Measurements from ENCODE around the gene PRKAR2B. TPM values are rescaled to one million over a fixed set of nuclear protein-coding genes. Genes with fewer than 3 reads are reported as not detected.
A peak's percentile ranks its signal among the peaks of the same experiment; 100 is the strongest.

Gene PRKAR2B
- polyA plus RNA-seq, 3 donors: 2.5 to 5.6 (median 3.5) TPM

DNA sequence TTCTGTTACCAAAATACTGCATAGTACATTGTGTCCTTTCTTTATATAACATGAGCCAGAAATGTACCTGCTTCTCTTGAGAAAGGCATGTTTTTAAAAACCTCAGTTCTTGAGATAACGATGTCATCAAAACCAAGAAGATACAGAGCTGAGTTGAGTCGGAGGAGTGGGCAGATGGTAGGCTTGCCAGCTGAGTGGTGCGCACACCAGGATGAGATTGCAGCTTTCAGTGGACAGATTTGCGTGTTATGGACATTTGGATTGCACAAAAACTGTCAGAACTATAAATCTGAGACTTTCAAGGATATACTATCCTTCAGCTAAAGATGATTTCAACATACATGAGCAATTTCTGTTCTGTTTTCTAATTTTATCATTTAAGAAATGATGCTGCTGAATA lies 25.0 kb downstream of the PRKAR2B start:
- no peaks in the 10 kb centered on the region for H3K27me3 ChIP-seq (ENCODE audit: control insufficient read depth in 2 of 2, insufficient read depth in 2 of 2, low read length in 2 of 2)
- peaks cover 21% of the 10 kb centered on the region for H3K4me1 Mint-ChIP-seq
- H3K27ac ChIP-seq (ENCODE audit: low read depth in 1 of 2, low read length in 2 of 2): peak overlapping the region; percentile 42 to 63
- H3K4me3 ChIP-seq (replicated peaks in 1 of 3; ENCODE audit: low read depth in 2 of 3, low read length in 3 of 3): peak overlapping the region; percentile 1 to 62 (median 18)
- H2AFZ ChIP-seq (ENCODE audit: insufficient read depth, low read depth, low read length, poor library complexity, severe bottlenecking): peak overlapping the region; percentile 53
- H3K9me3 ChIP-seq (replicated peaks in 1 of 2; ENCODE audit: control insufficient read depth in 1 of 2, insufficient read depth in 1 of 2, low read length in 2 of 2): no peaks in the 10 kb centered on the region
- TF ChIP-seq, protein P1, sequence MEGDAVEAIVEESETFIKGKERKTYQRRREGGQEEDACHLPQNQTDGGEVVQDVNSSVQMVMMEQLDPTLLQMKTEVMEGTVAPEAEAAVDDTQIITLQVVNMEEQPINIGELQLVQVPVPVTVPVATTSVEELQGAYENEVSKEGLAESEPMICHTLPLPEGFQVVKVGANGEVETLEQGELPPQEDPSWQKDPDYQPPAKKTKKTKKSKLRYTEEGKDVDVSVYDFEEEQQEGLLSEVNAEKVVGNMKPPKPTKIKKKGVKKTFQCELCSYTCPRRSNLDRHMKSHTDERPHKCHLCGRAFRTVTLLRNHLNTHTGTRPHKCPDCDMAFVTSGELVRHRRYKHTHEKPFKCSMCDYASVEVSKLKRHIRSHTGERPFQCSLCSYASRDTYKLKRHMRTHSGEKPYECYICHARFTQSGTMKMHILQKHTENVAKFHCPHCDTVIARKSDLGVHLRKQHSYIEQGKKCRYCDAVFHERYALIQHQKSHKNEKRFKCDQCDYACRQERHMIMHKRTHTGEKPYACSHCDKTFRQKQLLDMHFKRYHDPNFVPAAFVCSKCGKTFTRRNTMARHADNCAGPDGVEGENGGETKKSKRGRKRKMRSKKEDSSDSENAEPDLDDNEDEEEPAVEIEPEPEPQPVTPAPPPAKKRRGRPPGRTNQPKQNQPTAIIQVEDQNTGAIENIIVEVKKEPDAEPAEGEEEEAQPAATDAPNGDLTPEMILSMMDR (IDR thresholded peaks at IDR 0.05): no peak
- peaks cover 3 to 6% of the 10 kb centered on the region in 2 donors for H3K36me3 Mint-ChIP-seq
- peak overlapping the region; percentile 25 to 87 (median 77) for H3K27ac Mint-ChIP-seq
- H3K4me3 Mint-ChIP-seq: peak overlapping the region; percentile 61 to 83
- H3K36me3 ChIP-seq (replicated peaks in 1 of 2; ENCODE audit: control insufficient read depth in 1 of 2, insufficient read depth in 2 of 2, low read length in 2 of 2): no peaks in the 10 kb centered on the region
- peaks cover 0 to 3% (median 0%) of the 10 kb centered on the region in 7 donors for H3K9me3 Mint-ChIP-seq
- H3K79me2 ChIP-seq (ENCODE audit: insufficient read depth, low read length): peaks cover 23% of the 10 kb centered on the region
- WGBS (ENCODE audit: insufficient coverage): 10% methylated on average over 2 of the region's 4 CpGs
- intact Hi-C loops (cut with micrococcal nuclease): no loop called here
- peak overlapping the region; percentile 67 for H3K4me2 ChIP-seq (replicated peaks; ENCODE audit: extremely low read depth, low read length, poor library complexity, severe bottlenecking)
- no peaks in the 10 kb centered on the region for H3K27me3 Mint-ChIP-seq (ENCODE audit: low read depth in 3 of 3)
- peak overlapping the region; percentile 33 for H3K9ac ChIP-seq (ENCODE audit: insufficient read depth, low read length, poor library complexity, severe bottlenecking)
- peak; percentile 38 to 48 (median 45) for DNase-seq
- H3K4me1 ChIP-seq (ENCODE audit: control insufficient read depth in 1 of 2, insufficient read depth in 2 of 2, low read length in 2 of 2): peaks cover 10 to 15% of the 10 kb centered on the region in 2 donors
- H4K20me1 ChIP-seq (ENCODE audit: insufficient read depth, low read length): no peaks in the 10 kb centered on the region

- H3K79me2 ChIP-seq (ENCODE audit: insufficient read depth, low read length): peaks cover 20% of the 10 kb centered on the region
- peaks cover 21% of the 10 kb centered on the region for H3K4me1 Mint-ChIP-seq
- TF ChIP-seq, protein P1 (IDR thresholded peaks at IDR 0.05): no peak
Measured at GRCh38 chr7:107070710-107071109, 26.2 kb downstream of the PRKAR2B start.

More at GRCh38 chr7:107070710-107071109, 26.2 kb downstream of the PRKAR2B start:
- Histone ChIP-seq H3K36me3 (replicated peaks in 1 of 2; ENCODE audit: control insufficient read depth in 1 of 2, insufficient read depth in 2 of 2, low read length in 2 of 2) (no peaks in the 10 kb centered on the region), H2AFZ (ENCODE audit: insufficient read depth, low read depth, low read length, poor library complexity, severe bottlenecking) (no peak overlapping the region), H3K9me3 (replicated peaks in 1 of 2; ENCODE audit: control insufficient read depth in 1 of 2, insufficient read depth in 1 of 2, low read length in 2 of 2) (no peaks in the 10 kb centered on the region), H3K4me1 (ENCODE audit: control insufficient read depth in 1 of 2, insufficient read depth in 2 of 2, low read length in 2 of 2) (peaks cover 10 to 15% of the 10 kb centered on the region in 2 donors), H3K4me2 (replicated peaks; ENCODE audit: extremely low read depth, low read length, poor library complexity, severe bottlenecking) (no peak overlapping the region), H3K27ac (ENCODE audit: low read depth in 1 of 2, low read length in 2 of 2) (no peak overlapping the region), H4K20me1 (ENCODE audit: insufficient read depth, low read length) (no peaks in the 10 kb centered on the region), H3K27me3 (ENCODE audit: control insufficient read depth in 2 of 2, insufficient read depth in 2 of 2, low read length in 2 of 2) (no peaks in the 10 kb centered on the region), H3K9ac (ENCODE audit: insufficient read depth, low read length, poor library complexity, severe bottlenecking) (no peak overlapping the region), H3K4me3 (replicated peaks in 1 of 3; ENCODE audit: low read depth in 2 of 3, low read length in 3 of 3) (no peak overlapping the region)
- H3K27me3 Mint-ChIP-seq (ENCODE audit: low read depth in 3 of 3): no peaks in the 10 kb centered on the region
- intact Hi-C loops (cut with micrococcal nuclease): no loop called here
- peak overlapping the region in 1 of 7 donors; percentile 25 for H3K27ac Mint-ChIP-seq
- no peak for DNase-seq
- H3K4me3 Mint-ChIP-seq: no peak overlapping the region
- peaks cover 3 to 6% of the 10 kb centered on the region in 2 donors for H3K36me3 Mint-ChIP-seq
- WGBS (ENCODE audit: insufficient coverage): no CpG with 5 or more reads among the region's 2 CpGs
- H3K9me3 Mint-ChIP-seq: peaks cover 0 to 3% (median 0%) of the 10 kb centered on the region in 7 donors

All from CD14-positive monocyte (primary cell).